OCI-LY1 (cell line): Measurements from ENCODE around the gene B3GNT2.

ENCODE experiments used
- H2AFZ ChIP-seq: fragments of 200-600 bp; sonication (generic), shearing (Covaris generic); 2 replicates; pipeline ENCODE4 v1.6.0; 2014; ENCODE audit warnings: antibody characterized with exemption, mild to moderate bottlenecking, low read length
- H3F3A ChIP-seq: fragments of 200-600 bp; sonication (generic), shearing (Covaris generic); 2 replicates; pipeline ENCODE4 v1.6.0; 2014; ENCODE audit warnings: mild to moderate bottlenecking, antibody characterized with exemption, low read length, moderate library complexity; ENCODE audit not compliant: insufficient read depth
- H3K27ac ChIP-seq: fragments of 200-600 bp; sonication (generic); 2 replicates; pipeline ENCODE4 v1.5.1; 2014; ENCODE audit warnings: low read length, mixed run types, mild to moderate bottlenecking, low read depth; ENCODE audit not compliant: poor library complexity, severe bottlenecking
- H3K27me3 ChIP-seq: fragments of 200-600 bp; sonication (generic); 2 replicates; pipeline ENCODE4 v1.6.0; 2014; ENCODE audit warnings: antibody characterized with exemption, mild to moderate bottlenecking, low read length, moderate library complexity; ENCODE audit not compliant: insufficient read depth
- H3K36me3 ChIP-seq: fragments of 200-600 bp; sonication (generic); 2 replicates; pipeline ENCODE4 v1.6.1; 2014; ENCODE audit warnings: mild to moderate bottlenecking, antibody characterized with exemption, low read length, moderate library complexity, mixed read lengths; ENCODE audit not compliant: insufficient read depth
- H3K4me1 ChIP-seq: fragments of 200-600 bp; sonication (generic); 2 replicates; pipeline ENCODE4 v1.5.1; 2014; ENCODE audit warnings: mild to moderate bottlenecking, low read length, moderate library complexity; ENCODE audit not compliant: insufficient read depth, severe bottlenecking
- H3K4me2 ChIP-seq: fragments of 200-600 bp; sonication (generic), shearing (Covaris generic); 2 replicates; pipeline ENCODE4 v1.6.1; 2014; ENCODE audit warnings: low read length
- H3K4me3 ChIP-seq: fragments of 200-600 bp; sonication (generic); 2 replicates; pipeline ENCODE4 v1.5.1; 2014; ENCODE audit warnings: low read length, low read depth, mild to moderate bottlenecking, mixed read lengths; ENCODE audit not compliant: poor library complexity, severe bottlenecking
- H3K79me2 ChIP-seq: fragments of 200-600 bp; shearing (Covaris generic); 2 replicates; pipeline ENCODE4 v1.6.1; 2016; ENCODE audit warnings: mixed run types, low read length, mixed read lengths; ENCODE audit not compliant: insufficient read depth
- H3K9ac ChIP-seq: fragments of 200-600 bp; sonication (generic), shearing (Covaris generic); 2 replicates; pipeline ENCODE4 v1.6.1; 2014; ENCODE audit warnings: mild to moderate bottlenecking, low read length, mixed read lengths
- H3K9me2 ChIP-seq: fragments of 200-600 bp; sonication (generic), shearing (Covaris generic); 2 replicates; pipeline ENCODE4 v1.6.1; 2014; ENCODE audit warnings: low read depth, mild to moderate bottlenecking, low read length, mixed read lengths
- H3K9me3 ChIP-seq: fragments of 200-600 bp; shearing (Covaris generic); 2 replicates; pipeline ENCODE4 v1.6.1; 2014; ENCODE audit warnings: low read length, mixed read lengths
- H4K20me1 ChIP-seq: fragments of 200-600 bp; sonication (generic), shearing (Covaris generic); 2 replicates; pipeline ENCODE4 v1.6.0; 2016; ENCODE audit warnings: mild to moderate bottlenecking, low read length; ENCODE audit not compliant: insufficient read depth
- EZH2 ChIP-seq: fragments of 200-600 bp; sonication (generic), shearing (Covaris generic); IDR thresholded peaks from 2 replicates; pipeline ENCODE4 v1.8.0; 2017; ENCODE audit warnings: borderline replicate concordance, mixed run types, mild to moderate bottlenecking, antibody characterized with exemption, low read length, moderate library complexity, mixed read lengths
- TF ChIP-seq, protein P1 (sequence below): fragments of 200-600 bp; sonication (generic), shearing (Covaris generic); IDR thresholded peaks from 2 replicates; pipeline ENCODE4 v1.5.1; 2017; ENCODE audit warnings: mild to moderate bottlenecking, antibody characterized with exemption, low read length, moderate library complexity, mixed read lengths

The B3GNT2 gene

DNA sequence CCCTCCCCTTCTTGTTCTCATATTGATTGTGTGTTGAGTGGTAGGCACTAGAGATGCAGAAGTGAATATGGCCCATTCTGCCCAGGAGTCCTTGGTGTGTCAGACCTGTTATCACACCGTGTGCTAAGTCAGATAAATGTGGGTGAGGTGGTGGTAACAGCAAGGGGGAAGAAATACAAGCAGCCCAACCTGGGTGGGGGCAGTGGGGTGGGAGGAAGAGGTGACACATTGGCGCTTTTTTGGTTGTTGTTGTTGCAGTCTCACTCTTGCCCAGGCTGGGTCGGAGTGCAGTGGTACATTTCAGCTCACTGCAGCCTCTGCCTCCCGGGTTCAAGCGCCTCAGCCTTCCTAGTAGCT is 12.8 kb downstream of the B3GNT2 start:
- H3K79me2 ChIP-seq, result peaks cover 100% of the 10 kb centered on the region
- H3F3A ChIP-seq, result no peaks in the 10 kb centered on the region
- H3K36me3 ChIP-seq, result peaks cover 85% of the 10 kb centered on the region
- no peak overlapping the region for H3K4me2 ChIP-seq
- H3K27ac ChIP-seq, result no peak overlapping the region
- H4K20me1 ChIP-seq, result peaks cover under 1% of the 10 kb centered on the region; the same call in 1 of the 2 replicates
- no peaks in the 10 kb centered on the region for H3K27me3 ChIP-seq
- no peak overlapping the region for H2AFZ ChIP-seq
- TF ChIP-seq, protein P1, sequence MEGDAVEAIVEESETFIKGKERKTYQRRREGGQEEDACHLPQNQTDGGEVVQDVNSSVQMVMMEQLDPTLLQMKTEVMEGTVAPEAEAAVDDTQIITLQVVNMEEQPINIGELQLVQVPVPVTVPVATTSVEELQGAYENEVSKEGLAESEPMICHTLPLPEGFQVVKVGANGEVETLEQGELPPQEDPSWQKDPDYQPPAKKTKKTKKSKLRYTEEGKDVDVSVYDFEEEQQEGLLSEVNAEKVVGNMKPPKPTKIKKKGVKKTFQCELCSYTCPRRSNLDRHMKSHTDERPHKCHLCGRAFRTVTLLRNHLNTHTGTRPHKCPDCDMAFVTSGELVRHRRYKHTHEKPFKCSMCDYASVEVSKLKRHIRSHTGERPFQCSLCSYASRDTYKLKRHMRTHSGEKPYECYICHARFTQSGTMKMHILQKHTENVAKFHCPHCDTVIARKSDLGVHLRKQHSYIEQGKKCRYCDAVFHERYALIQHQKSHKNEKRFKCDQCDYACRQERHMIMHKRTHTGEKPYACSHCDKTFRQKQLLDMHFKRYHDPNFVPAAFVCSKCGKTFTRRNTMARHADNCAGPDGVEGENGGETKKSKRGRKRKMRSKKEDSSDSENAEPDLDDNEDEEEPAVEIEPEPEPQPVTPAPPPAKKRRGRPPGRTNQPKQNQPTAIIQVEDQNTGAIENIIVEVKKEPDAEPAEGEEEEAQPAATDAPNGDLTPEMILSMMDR, result no peak
- TF ChIP-seq EZH2, result no peak
- no peaks in the 10 kb centered on the region for H3K4me1 ChIP-seq
- no peaks in the 10 kb centered on the region for H3K9me2 ChIP-seq
- no peaks in the 10 kb centered on the region; the same call in 1 of the 2 replicates for H3K9me3 ChIP-seq
- no peak overlapping the region for H3K9ac ChIP-seq
- H3K4me3 ChIP-seq, result no peak overlapping the region

DNA sequence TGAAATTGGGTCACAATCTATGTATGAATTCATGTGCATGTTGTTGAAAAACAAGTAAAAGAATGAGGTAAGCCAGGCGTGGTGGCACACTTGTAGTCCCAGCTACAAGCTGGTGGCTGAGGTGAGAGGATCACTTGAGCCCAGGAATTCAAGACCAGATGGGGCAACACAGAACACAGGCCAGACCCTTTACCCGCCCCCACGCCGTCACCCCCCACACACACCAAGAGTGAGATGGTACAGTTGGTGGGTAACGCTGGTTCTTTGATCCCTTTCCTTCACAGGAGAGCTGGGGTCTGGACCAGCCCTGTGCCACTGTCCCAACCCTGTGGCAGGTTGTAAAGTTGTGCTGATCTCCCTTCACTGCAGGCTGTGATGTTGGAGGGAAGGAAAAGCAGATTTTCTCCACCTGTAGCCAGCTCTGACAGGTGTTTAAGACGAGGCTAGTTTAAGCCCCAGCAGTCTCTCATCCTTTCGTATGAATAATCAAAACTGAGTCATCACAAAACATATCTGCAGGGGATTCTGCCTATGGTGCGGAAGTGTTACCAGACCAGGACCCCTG is 13.6 kb downstream of the B3GNT2 start:
- Histone ChIP-seq H3K9ac (no peak overlapping the region), H3K4me1 (no peaks in the 10 kb centered on the region), H3F3A (no peaks in the 10 kb centered on the region), H3K27me3 (no peaks in the 10 kb centered on the region), H3K9me3 (no peaks in the 10 kb centered on the region; the same call in 1 of the 2 replicates), H3K9me2 (no peaks in the 10 kb centered on the region), H2AFZ (no peak overlapping the region), H3K79me2 (peaks cover 100% of the 10 kb centered on the region), H3K4me2 (no peak overlapping the region), H4K20me1 (peaks cover 3% of the 10 kb centered on the region; the same call in 1 of the 2 replicates), H3K4me3 (no peak overlapping the region), H3K27ac (no peak overlapping the region), H3K36me3 (peaks cover 92% of the 10 kb centered on the region)
- TF ChIP-seq EZH2, result no peak
- TF ChIP-seq, protein P1, result no peak

DNA sequence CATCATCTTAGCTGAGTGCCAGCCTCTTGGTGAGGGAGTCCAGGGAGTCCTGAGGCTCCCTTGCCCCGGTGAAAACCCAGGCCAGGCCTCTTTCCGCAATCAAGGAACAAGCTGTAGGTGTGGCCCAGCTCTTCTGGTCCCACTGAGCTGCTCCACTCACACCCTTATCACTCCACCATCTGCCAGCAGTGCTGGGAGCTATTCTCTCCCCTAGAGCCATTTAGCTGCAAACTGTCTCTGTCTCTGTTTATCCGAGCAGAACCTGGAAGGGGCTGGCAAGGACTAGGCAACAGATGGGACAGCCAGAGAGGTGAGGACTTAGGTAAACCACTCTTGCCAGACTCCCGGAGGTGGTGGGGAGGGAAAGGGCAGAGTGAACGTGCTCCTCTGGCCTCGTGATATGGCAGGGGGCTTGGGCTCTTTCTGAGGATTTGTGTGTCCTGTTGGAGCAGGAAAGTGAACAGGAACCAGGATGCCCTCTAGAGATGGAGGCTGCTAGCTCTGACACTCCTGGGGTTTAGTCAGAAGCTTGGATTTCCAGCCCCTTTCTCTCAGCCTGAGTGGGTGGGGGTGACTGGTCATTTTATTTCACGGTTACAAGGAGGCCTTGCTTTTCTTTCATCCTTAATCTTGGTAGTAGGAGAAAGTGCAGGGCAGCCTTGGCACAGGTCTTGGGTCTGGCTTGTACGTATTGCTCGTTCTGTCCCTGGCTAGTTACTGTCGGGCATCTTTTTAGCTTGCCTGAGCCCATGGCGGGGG is 19.6 kb downstream of the B3GNT2 start:
- H3K4me1 ChIP-seq, result no peaks in the 10 kb centered on the region
- peaks cover 96% of the 10 kb centered on the region for H3K36me3 ChIP-seq
- no peaks in the 10 kb centered on the region for H3K27me3 ChIP-seq
- H3K9me2 ChIP-seq, result no peaks in the 10 kb centered on the region
- peaks cover 3% of the 10 kb centered on the region; the same call in 1 of the 2 replicates for H4K20me1 ChIP-seq
- no peak overlapping the region for H3K9ac ChIP-seq
- TF ChIP-seq, protein P1, result no peak
- TF ChIP-seq EZH2, result no peak
- no peak overlapping the region for H3K27ac ChIP-seq
- no peak overlapping the region for H3K4me2 ChIP-seq
- peaks cover 8% of the 10 kb centered on the region; the same call in 1 of the 2 replicates for H3K9me3 ChIP-seq
- no peaks in the 10 kb centered on the region for H3F3A ChIP-seq
- peaks cover 100% of the 10 kb centered on the region for H3K79me2 ChIP-seq
- no peak overlapping the region for H3K4me3 ChIP-seq
- H2AFZ ChIP-seq, result no peak overlapping the region
